Mesothelial cell of epicardium (in vitro differentiated cells): Measurements from ENCODE around the gene NR2E3. TPM values are rescaled to one million over a fixed set of nuclear protein-coding genes. Genes with fewer than 3 reads are reported as not detected.

ENCODE experiments used
- DNase-seq, 2 experiments: peaks; one replicate each; pipeline ENCODE4 v3.0.0; 2021; ENCODE audit warnings: low spot score in 2 of 2; ENCODE audit not compliant: unreplicated experiment in 2 of 2
- H3K27ac Mint-ChIP-seq: 2 replicates; pipeline ENCODE4 v1.8.0; 2021; ENCODE audit warnings: mixed read lengths
- H3K27me3 Mint-ChIP-seq: 2 replicates; pipeline ENCODE4 v1.8.0; 2021; ENCODE audit warnings: low read depth, mixed read lengths
- H3K36me3 Mint-ChIP-seq: 2 replicates; pipeline ENCODE4 v1.8.0; 2021; ENCODE audit warnings: mixed read lengths
- H3K4me1 Mint-ChIP-seq: 2 replicates; pipeline ENCODE4 v1.8.0; 2021; ENCODE audit warnings: mixed read lengths
- H3K4me3 Mint-ChIP-seq: 2 replicates; pipeline ENCODE4 v1.8.0; 2021; ENCODE audit warnings: mild to moderate bottlenecking, moderate library complexity, mixed read lengths
- H3K9me3 Mint-ChIP-seq: 2 replicates; pipeline ENCODE4 v1.8.0; 2021; ENCODE audit warnings: mixed read lengths
- total RNA-seq: library from RNA; stranded (reverse); gene quantifications from 3 replicates; pipeline ENCODE4 v1.2.1, GENCODE V29; 2021
- TF ChIP-seq, protein P1 (sequence below): fragments of 200-600 bp; sonication (generic); IDR thresholded peaks from one replicate; pipeline ENCODE4 v1.5.0; 2021; ENCODE audit warnings: antibody characterized with exemption; ENCODE audit not compliant: unreplicated experiment

The NR2E3 gene
- 1.1 to 2.0 TPM (median 1.2 TPM) in 3 replicates for total RNA-seq

DNA sequence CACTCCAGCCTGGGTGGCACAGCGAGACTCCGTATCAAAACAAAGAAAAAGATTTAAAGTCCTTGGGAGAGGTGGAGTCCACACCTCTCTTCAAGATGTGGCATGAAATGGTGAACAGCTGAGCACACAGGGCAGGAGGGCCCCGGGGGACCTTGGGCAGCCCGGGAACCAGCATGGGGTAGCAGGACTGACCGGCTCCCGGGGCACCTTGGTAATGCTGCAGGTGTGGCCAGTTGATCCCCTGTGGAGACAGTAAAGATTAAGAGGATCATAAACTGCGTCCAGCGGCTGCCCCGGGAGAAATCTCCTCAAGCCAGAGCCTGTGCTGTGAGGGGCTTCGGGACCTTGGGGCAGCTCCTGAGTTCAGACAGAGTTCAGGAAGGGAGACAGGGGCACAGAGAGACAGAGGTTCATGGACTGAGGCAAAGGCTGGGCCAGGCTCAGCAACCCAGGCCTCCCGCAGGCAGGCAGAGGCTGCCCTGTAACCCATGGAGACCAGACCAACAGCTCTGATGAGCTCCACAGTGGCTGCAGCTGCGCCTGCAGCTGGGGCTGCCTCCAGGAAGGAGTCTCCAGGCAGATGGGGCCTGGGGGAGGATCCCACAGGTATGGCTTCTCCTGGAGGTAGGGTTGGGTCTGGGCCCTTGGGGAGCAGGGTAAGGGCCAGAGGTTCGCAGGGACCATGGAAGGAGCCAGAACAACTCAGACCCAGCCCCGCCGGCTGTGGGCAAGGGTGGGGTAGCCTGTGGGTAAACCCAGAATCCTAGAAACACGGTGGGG, at the start of gene NR2E3:
TSS of gene NR2E3 (plus strand) at position 299 of the 780 bp plus-strand sequence. CDS start at position 489, 190 bp downstream.
- no peak within 1 kb of the TSS for H3K4me3 Mint-ChIP-seq
- DNase-seq: no peak
- no peaks in the 10 kb centered on the region for H3K9me3 Mint-ChIP-seq
- no peaks in the 10 kb centered on the region for H3K27me3 Mint-ChIP-seq
- TF ChIP-seq, protein P1, sequence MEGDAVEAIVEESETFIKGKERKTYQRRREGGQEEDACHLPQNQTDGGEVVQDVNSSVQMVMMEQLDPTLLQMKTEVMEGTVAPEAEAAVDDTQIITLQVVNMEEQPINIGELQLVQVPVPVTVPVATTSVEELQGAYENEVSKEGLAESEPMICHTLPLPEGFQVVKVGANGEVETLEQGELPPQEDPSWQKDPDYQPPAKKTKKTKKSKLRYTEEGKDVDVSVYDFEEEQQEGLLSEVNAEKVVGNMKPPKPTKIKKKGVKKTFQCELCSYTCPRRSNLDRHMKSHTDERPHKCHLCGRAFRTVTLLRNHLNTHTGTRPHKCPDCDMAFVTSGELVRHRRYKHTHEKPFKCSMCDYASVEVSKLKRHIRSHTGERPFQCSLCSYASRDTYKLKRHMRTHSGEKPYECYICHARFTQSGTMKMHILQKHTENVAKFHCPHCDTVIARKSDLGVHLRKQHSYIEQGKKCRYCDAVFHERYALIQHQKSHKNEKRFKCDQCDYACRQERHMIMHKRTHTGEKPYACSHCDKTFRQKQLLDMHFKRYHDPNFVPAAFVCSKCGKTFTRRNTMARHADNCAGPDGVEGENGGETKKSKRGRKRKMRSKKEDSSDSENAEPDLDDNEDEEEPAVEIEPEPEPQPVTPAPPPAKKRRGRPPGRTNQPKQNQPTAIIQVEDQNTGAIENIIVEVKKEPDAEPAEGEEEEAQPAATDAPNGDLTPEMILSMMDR: no peak
- H3K4me1 Mint-ChIP-seq: peaks cover 27% of the 10 kb centered on the region
- H3K27ac Mint-ChIP-seq: no peak within 1 kb of the TSS
- H3K36me3 Mint-ChIP-seq: no peaks in the 10 kb centered on the region

DNA sequence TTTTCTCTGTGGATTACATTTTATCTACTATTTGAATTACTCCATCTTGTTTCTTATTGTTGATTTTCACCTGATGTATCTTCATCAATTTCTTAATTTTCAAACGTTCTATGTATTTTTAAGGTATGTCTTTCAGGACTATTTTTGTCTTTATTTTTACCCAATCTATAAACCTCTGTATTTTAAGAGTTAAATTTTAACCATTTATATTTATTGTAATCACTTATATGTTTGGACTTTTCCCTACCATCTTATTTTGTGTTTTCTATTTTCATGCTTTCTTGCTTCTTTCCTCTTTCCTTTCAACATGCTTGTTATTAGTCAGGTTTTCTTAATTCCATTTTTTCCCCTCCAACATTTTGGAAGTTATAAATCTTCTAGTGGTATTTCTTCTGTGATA, 49.5 kb upstream of the NR2E3 start:
- H3K27ac Mint-ChIP-seq: no peak overlapping the region
- peaks cover 30% of the 10 kb centered on the region for H3K9me3 Mint-ChIP-seq
- H3K27me3 Mint-ChIP-seq: no peaks in the 10 kb centered on the region
- H3K4me3 Mint-ChIP-seq: no peak overlapping the region
- TF ChIP-seq, protein P1: no peak
- H3K36me3 Mint-ChIP-seq: peaks cover 53% of the 10 kb centered on the region
- no peak for DNase-seq
- no peaks in the 10 kb centered on the region for H3K4me1 Mint-ChIP-seq

DNA sequence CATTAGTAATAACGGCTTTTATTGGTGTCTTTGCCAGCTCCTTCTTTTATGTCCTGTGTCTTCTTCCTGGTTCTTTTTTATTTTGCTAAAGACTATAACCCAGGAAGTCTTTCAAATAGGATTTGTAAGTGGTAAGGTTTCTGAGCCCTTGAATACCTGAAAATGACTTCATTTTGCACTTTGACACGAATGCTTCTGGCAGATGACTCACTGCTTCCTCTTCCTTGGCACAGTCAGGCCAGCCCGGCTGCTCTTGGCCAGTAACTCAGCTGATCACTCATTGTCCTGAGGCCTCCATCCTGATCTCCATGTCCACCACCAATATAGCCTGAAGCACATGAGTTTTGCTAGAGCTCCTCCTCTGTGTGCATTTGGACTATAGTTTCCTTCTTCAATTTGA, 48.7 kb upstream of the NR2E3 start:
- Mint-ChIP-seq H3K27ac (peak overlapping the region; percentile 23), H3K27me3 (no peaks in the 10 kb centered on the region), H3K4me3 (no peak overlapping the region), H3K9me3 (peaks cover 30% of the 10 kb centered on the region), H3K36me3 (peaks cover 54% of the 10 kb centered on the region), H3K4me1 (no peaks in the 10 kb centered on the region)
- TF ChIP-seq, protein P1: no peak
- no peak for DNase-seq

DNA sequence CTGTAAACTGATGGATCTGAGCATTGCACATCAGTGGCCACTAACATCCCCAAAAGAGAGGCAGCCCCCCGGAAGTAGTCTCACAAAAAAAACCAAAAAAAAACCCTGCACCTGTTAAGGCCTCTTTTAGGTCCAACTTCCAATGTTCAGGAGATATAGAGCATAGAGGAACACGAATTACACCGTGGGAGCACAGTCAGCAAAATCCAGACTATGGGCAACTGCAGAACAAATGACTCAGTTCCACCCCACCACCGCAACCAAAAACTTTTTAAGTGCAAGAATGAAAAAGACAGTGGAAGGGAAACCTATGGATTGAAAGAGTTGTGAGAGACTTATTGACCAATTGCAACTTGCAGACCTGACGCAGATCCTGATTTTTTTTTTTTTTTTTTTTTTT, 42.2 kb upstream of the NR2E3 start:
- Mint-ChIP-seq H3K4me1 (no peaks in the 10 kb centered on the region), H3K36me3 (peaks cover 43% of the 10 kb centered on the region), H3K27me3 (no peaks in the 10 kb centered on the region), H3K9me3 (peaks cover 12% of the 10 kb centered on the region), H3K27ac (no peak overlapping the region), H3K4me3 (no peak overlapping the region)
- no peak for DNase-seq
- TF ChIP-seq, protein P1: no peak

DNA sequence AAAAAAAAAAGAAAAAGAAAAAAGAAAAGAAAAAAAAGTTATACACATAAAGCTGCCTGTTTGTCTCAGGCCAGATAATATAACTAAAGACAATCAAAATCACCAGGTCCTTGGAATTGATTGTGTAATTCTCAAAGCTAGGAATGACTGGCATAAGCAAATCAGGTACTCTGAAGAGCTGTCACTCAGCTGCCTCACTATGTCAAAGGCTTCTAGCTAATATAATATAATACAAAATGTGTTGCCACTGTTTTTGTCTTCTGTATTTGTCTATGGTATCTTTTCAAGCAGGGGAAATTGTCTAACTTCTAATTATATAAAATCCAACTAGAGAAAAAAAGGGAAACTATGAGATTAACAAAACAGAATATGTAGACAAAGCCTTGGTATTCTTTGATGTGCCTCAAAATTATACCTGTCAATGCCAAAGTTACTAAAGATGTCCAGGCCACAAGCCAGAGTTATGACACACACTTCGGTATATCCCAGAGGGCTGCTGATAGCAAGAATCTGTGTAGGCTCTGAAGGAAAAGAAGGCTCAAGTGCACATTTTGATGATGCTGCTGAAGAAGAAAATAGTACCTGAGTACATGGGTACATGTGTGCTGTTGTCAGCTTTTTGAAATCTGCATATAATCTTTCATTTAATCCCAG, 37.0 kb upstream of the NR2E3 start:
- Mint-ChIP-seq H3K27ac (no peak overlapping the region), H3K27me3 (no peaks in the 10 kb centered on the region), H3K4me3 (no peak overlapping the region), H3K9me3 (peaks cover 7% of the 10 kb centered on the region), H3K4me1 (peaks cover 2% of the 10 kb centered on the region), H3K36me3 (peaks cover 20% of the 10 kb centered on the region)
- TF ChIP-seq, protein P1: no peak
- DNase-seq: no peak
